HG02840 (cell line): ENCODE results near the gene MCAT.
"Not testable (repeated sequence)": the region's sequence is repeated elsewhere in the genome, so short reads cannot be mapped to it uniquely, and the experiment has no call there.

Experiments used
- ATAC-seq: cut with Tn5 transposase; IDR thresholded peaks from one replicate; pipeline ENCODE4 v1.9.1; 2021; ENCODE audit warnings: mild to moderate bottlenecking, moderate library complexity, moderate number of reproducible peaks; ENCODE audit not compliant: unreplicated experiment, low FRiP score

The MCAT gene

GRCh38 chr22:43128928-43129424, 14.2 kb downstream of the MCAT start:
- ATAC-seq, result no peak

- ATAC-seq, result no peak
Measured at GRCh38 chr22:43128116-43128515, 15.1 kb downstream of the MCAT start.

GRCh38 chr22:43127166-43127908, 15.9 kb downstream of the MCAT start:
- ATAC-seq, result no peak

GRCh38 chr22:43126501-43127165, 16.6 kb downstream of the MCAT start:
- no peak for ATAC-seq

- ATAC-seq, result peak; percentile 89
Measured at GRCh38 chr22:43118953-43119458, 24.2 kb downstream of the MCAT start.

GRCh38 chr22:43118024-43118849, 25.0 kb downstream of the MCAT start:
- ATAC-seq, result no peak

GRCh38 chr22:43116932-43117331, 26.3 kb downstream of the MCAT start:
- ATAC-seq, result no peak

- no peak for ATAC-seq
Measured at GRCh38 chr22:43114958-43115357, 28.2 kb downstream of the MCAT start.

GRCh38 chr22:43113526-43114251, 29.5 kb downstream of the MCAT start:
- ATAC-seq, result no peak

GRCh38 chr22:43110927-43111623, 32.1 kb downstream of the MCAT start:
- peak; percentile 15 for ATAC-seq

GRCh38 chr22:43110444-43110926, 32.7 kb downstream of the MCAT start, which contains the start of gene BIK:
TSS of gene BIK (plus strand) at chr22:43110750. CDS start at chr22:43124023, 13,273 bp downstream.
- ATAC-seq, result peak; percentile 51

- ATAC-seq, result no peak
Measured at GRCh38 chr22:43109921-43110443, 33.2 kb downstream of the MCAT start.

- ATAC-seq, result no peak
Measured at GRCh38 chr22:43109511-43109910, 33.7 kb downstream of the MCAT start.

- no peak for ATAC-seq
Measured at GRCh38 chr22:43106302-43106701, 36.9 kb downstream of the MCAT start.

- ATAC-seq, result not testable (repeated sequence)
Measured at GRCh38 chr22:43104950-43105349, 38.2 kb downstream of the MCAT start.

- ATAC-seq, result not testable (repeated sequence)
Measured at GRCh38 chr22:43104056-43104625, 39.1 kb downstream of the MCAT start.

- no peak for ATAC-seq
Measured at GRCh38 chr22:43101306-43101705, 41.9 kb downstream of the MCAT start.

GRCh38 chr22:43100225-43100624, 43.0 kb downstream of the MCAT start:
- no peak for ATAC-seq

GRCh38 chr22:43099095-43099494, 44.1 kb downstream of the MCAT start:
- no peak for ATAC-seq
